ENCODE measurements around the gene LACC1. TPM values are rescaled to one million over a fixed set of nuclear protein-coding genes. Genes with fewer than 3 reads are reported as not detected.

LACC1 gene
- 0.47 and 0.59 TPM in 2 replicates for total RNA-seq (2021)
- percentile 36 among the genes with signal in this experiment for Bru-seq, nascent RNA
- percentile 44 among the genes with signal in this experiment for BruChase-seq, experiment 1, labeled RNA remaining after a 2-hour chase
- percentile 51 among the genes with signal in this experiment for BruChase-seq, experiment 2, labeled RNA remaining after a 6-hour chase
- long read RNA-seq, partial matches to known transcripts: 0 of 1 reads
- long read RNA-seq, other reads (novel, unspliced or antisense): 1 of 1 reads

GRCh38 chr13:43879755-43880181, at the start of gene LACC1:
TSS of gene LACC1 (plus strand) at chr13:43879904. CDS start at chr13:43880986, 1,082 bp downstream.
- no peak for DNase-seq (ENCODE audit: low spot score)
- TF ChIP-seq EZH2 (IDR thresholded peaks at IDR 0.05; ENCODE audit: borderline replicate concordance, low read depth, low read length, poor library complexity, severe bottlenecking) (no peak), CTCF (conservative IDR thresholded peaks at IDR 0.05; ENCODE audit: low read depth, low read length) (no peak)
- no peaks in the 10 kb centered on the region for H3K36me3 ChIP-seq (ENCODE audit: insufficient read depth, low read length, poor library complexity, severe bottlenecking)
- H3K9me3 ChIP-seq (ENCODE audit: low read depth, low read length, poor library complexity, severe bottlenecking): no peaks in the 10 kb centered on the region
- peaks cover 22% of the 10 kb centered on the region for H3K27me3 ChIP-seq (replicated peaks; ENCODE audit: insufficient read depth, low read depth, low read length, poor library complexity)
- POLR2A ChIA-PET (ENCODE audit: low non-redundant PET): no interaction called here
- BruUV-seq (replicated peaks): no TSS peak
- H3K4me3 ChIP-seq (ENCODE audit: low read depth, low read length, poor library complexity, severe bottlenecking): peak within 1 kb of the TSS; percentile 51
- no peaks in the 10 kb centered on the region for H3K4me1 ChIP-seq (ENCODE audit: insufficient read depth, low read length, poor library complexity, severe bottlenecking)
- H3K27ac ChIP-seq (ENCODE audit: low read depth, low read length, poor library complexity, severe bottlenecking): peak within 1 kb of the TSS; percentile 58
- CTCF ChIA-PET: no interaction called here
- intact Hi-C loops (cut with micrococcal nuclease; ENCODE audit: unreplicated experiment): loop anchor here (5.0 kb wide), 1 partner anchor 792 kb away; no protein-coding TSS in a partner anchor

GRCh38 chr13:43830497-43830881, 49.2 kb upstream of the LACC1 start:
- CTCF ChIA-PET: no interaction called here

GRCh38 chr13:43831088-43831487, 48.6 kb upstream of the LACC1 start:
- Histone ChIP-seq H3K36me3 (ENCODE audit: insufficient read depth, low read length, poor library complexity, severe bottlenecking) (no peaks in the 10 kb centered on the region), H3K4me1 (ENCODE audit: insufficient read depth, low read length, poor library complexity, severe bottlenecking) (no peaks in the 10 kb centered on the region), H3K9me3 (ENCODE audit: low read depth, low read length, poor library complexity, severe bottlenecking) (no peaks in the 10 kb centered on the region), H3K27ac (ENCODE audit: low read depth, low read length, poor library complexity, severe bottlenecking) (no peak overlapping the region), H3K4me3 (ENCODE audit: low read depth, low read length, poor library complexity, severe bottlenecking) (no peak overlapping the region), H3K27me3 (replicated peaks; ENCODE audit: insufficient read depth, low read depth, low read length, poor library complexity) (peaks cover 5% of the 10 kb centered on the region)
- intact Hi-C loops (cut with micrococcal nuclease; ENCODE audit: unreplicated experiment): no loop called here
- TF ChIP-seq CTCF (conservative IDR thresholded peaks at IDR 0.05; ENCODE audit: low read depth, low read length) (no peak), EZH2 (IDR thresholded peaks at IDR 0.05; ENCODE audit: borderline replicate concordance, low read depth, low read length, poor library complexity, severe bottlenecking) (no peak)
- no TSS peak for BruUV-seq (replicated peaks)
- POLR2A ChIA-PET (ENCODE audit: low non-redundant PET): no interaction called here
- no peak for DNase-seq (ENCODE audit: low spot score)
- CTCF ChIA-PET: no interaction called here

More at GRCh38 chr13:43830497-43830881, 49.2 kb upstream of the LACC1 start:
- POLR2A ChIA-PET (ENCODE audit: low non-redundant PET): no interaction called here
- no TSS peak for BruUV-seq (replicated peaks)
- no peaks in the 10 kb centered on the region for H3K36me3 ChIP-seq (ENCODE audit: insufficient read depth, low read length, poor library complexity, severe bottlenecking)
- H3K4me3 ChIP-seq (ENCODE audit: low read depth, low read length, poor library complexity, severe bottlenecking): no peak overlapping the region
- no peaks in the 10 kb centered on the region for H3K9me3 ChIP-seq (ENCODE audit: low read depth, low read length, poor library complexity, severe bottlenecking)
- no peak overlapping the region for H3K27ac ChIP-seq (ENCODE audit: low read depth, low read length, poor library complexity, severe bottlenecking)
- no peak for TF ChIP-seq CTCF (conservative IDR thresholded peaks at IDR 0.05; ENCODE audit: low read depth, low read length)
- no peak for TF ChIP-seq EZH2 (IDR thresholded peaks at IDR 0.05; ENCODE audit: borderline replicate concordance, low read depth, low read length, poor library complexity, severe bottlenecking)
- no peak for DNase-seq (ENCODE audit: low spot score)
- intact Hi-C loops (cut with micrococcal nuclease; ENCODE audit: unreplicated experiment): no loop called here
- H3K27me3 ChIP-seq (replicated peaks; ENCODE audit: insufficient read depth, low read depth, low read length, poor library complexity): peaks cover 5% of the 10 kb centered on the region
- no peaks in the 10 kb centered on the region for H3K4me1 ChIP-seq (ENCODE audit: insufficient read depth, low read length, poor library complexity, severe bottlenecking)

All from A673 (cell line).